Activated effector memory CD4-positive, alpha-beta T cell treated with anti-CD3 and anti-CD28 coated beads, Interleukin-2, amount 50 U/mL, for 16 hours (primary cell): ENCODE data around the gene STYXL1.
"Not testable (repeated sequence)": the region's sequence is repeated elsewhere in the genome, so short reads cannot be mapped to it uniquely, and the experiment has no call there.

Source experiments
- DNase-seq: peaks from one replicate; pipeline ENCODE4 v3.0.0-alpha.2; 2020

Gene STYXL1

GRCh38 chr7:76023002-76023401 lies 24.8 kb downstream of the STYXL1 start:
- no peak for DNase-seq

GRCh38 chr7:76022026-76022780 lies 25.6 kb downstream of the STYXL1 start:
- DNase-seq, result no peak

DNA sequence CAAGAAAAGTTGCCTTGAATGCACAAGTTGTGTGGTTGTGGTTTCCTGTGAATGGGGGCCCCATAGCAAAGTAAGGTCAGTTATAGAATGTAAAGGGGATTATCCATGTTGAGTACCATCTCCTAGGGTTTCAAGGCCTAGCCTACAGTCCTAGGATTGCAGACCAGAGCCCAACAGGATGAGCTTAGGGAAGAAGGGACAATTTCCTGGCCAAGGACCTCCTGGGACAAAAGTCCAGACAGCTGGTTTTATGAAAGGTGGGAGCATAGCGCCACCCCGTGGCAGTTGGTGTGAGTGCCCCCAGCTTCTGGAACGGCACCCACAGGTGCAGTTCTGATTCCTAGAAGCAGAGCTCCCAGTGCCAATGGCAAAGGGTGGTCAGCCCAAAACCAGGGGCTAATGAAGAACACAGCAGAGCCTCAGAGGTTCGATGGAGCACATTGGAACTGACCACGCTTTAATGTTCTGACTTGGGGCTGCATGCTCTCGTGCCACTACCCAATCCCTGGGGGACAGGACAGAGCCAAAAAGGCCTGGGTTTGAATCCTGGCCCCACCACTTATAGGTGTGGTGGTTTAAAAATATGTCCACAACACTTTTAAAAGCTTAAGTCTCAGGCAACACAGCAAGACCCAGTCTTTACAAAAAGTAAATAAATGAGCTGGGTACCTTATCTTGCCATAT lies 27.6 kb downstream of the STYXL1 start:
- peak; percentile 88 for DNase-seq

- DNase-seq, result not testable (repeated sequence)
These were observed 29.3 kb downstream of the STYXL1 start for GRCh38 chr7:76018520-76018919.

DNA sequence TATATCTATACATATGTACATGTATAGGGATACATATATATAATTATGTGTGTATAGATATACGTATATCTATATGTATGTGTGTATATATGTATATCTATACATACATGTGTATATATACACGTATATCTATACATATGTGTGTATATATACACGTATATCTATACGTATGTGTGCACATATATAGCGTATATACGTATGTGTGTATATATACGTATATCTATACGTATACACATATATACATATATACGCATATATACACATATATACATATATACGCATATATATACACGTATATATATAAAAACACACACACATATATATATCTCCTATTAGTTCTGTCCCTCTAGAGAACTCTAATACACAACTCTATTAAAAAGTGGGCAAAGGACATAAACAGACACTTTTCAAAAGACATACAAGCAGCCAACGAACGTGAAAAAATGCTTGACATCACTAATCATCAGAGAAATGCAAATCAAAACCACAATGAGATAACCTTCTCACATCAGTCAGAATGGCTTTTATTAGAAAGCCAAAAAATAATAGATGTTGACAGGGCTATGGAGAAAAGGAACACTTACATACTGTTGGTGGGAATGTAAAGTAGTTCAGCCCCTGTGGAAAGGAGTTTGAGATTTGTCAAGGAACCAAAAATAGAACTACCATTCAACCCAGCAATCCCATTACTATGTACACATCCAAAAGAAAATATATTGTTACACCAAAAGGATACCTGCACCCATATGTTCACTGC lies 31.4 kb downstream of the STYXL1 start:
- no peak for DNase-seq

DNA sequence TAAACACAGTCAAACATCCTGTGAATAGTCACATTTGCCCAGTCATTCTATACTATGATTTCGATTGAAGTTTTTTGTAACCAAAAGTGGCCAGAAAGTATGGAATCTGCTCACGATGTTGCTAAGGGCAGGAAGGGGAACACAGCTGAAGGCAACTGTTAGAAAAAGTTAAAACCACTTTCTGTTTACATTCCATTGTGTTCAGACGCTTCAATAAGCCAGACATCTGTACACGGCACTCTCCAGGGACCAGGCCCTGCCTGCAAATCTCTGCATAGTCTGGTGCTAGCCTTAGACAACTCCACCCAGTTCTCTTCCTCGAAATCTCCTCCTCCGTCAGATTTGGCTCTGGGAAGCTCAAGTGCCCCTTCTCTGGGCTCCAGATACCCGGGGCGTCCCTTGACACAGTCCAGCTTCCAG lies 36.3 kb downstream of the STYXL1 start:
- DNase-seq, result no peak

DNA sequence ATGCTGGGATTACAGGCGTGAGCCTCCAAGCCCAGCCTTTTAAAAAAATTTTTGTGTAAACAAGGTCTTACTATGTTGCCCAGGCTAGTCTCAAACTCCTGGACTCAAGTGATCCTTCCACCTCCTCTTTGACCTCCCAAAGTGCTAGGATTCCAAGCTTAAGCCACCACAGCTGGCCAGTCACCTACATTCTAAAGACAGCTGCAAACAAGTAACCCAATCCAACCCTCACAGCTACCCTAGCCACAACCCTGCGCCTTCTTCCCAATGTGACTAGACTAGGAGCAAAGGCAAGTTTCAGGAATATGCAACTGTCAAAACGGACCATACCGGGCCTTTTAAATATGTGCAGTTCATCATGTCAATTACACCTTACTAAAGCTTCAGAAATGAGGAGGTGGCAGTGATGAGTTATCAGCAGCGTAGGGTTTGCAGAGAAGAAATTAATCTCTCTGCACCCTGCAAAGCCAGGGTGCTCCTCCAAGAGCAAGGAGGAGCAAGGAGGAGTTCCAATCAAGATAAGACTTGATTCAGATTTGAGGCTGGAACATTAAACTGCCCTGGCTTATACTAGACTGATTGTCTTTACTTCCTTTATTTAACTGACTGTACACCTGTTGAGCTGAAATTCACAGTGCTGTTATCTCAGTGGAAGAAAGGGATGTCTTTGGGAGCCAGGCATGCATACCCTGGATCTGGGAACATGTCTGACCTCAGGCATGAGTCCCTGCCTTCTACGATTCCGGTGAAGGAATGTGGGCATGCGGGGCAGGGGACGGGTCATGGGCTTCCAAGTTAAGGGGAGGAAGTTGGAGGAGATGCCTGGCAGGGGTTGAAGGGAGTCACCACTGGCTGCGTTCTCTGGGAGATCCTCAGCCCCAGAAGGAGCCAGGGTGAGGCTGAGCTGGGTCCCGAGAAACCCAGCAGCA lies 37.9 kb downstream of the STYXL1 start:
- DNase-seq, result no peak

- no peak for DNase-seq
These were observed 39.6 kb downstream of the STYXL1 start for GRCh38 chr7:76008156-76008687.

- not testable (repeated sequence) for DNase-seq
These were observed 42.8 kb downstream of the STYXL1 start for GRCh38 chr7:76005004-76005403.

GRCh38 chr7:76003351-76003750 lies 44.4 kb downstream of the STYXL1 start:
- no peak for DNase-seq

- DNase-seq, result no peak
These were observed 45.0 kb downstream of the STYXL1 start for GRCh38 chr7:76002822-76003221.

- no peak for DNase-seq
These were observed 45.7 kb downstream of the STYXL1 start for GRCh38 chr7:76002139-76002538.

GRCh38 chr7:76000566-76000965 lies 47.2 kb downstream of the STYXL1 start:
- DNase-seq, result no peak

DNA sequence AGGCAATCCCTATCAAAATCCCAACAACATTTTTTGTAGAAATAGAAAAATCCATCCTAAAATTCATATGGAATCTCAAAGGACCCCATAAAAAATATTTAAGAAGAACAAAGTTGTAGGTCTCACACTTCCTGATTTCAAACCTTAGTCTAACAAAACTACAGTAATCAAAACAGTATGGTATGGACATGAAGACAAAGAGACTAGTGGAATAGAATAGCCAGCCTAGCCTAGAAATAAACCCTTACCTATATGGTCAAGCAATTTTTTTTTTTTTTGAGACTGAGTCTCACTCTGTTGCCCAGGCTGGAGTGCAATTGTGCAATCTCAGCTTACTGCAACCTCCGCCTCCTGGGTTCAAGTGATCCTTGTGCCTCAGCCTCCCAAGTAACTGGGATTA lies 49.8 kb downstream of the STYXL1 start:
- DNase-seq, result no peak

GRCh38 chr7:75996476-75996875 lies 51.3 kb downstream of the STYXL1 start:
- DNase-seq, result no peak

DNA sequence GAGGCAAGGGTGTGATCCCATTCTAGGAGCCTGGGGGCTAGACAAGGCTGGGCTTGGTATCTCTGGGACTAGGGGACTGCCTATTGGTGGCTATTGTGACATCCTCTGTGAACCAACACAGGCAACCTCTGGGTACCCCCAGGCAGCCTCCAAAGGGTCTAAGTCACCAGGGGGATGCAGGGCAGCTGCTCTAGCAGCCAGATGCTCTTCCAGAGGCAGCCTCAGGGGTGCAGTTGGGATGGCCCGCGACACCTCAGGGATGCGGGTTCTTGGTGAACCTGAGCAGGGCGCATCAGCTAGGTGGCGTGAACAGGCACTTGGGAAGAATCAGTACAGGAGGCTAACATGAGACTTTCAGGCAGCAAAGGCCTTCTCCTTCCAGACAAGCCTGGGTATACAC lies 51.8 kb downstream of the STYXL1 start:
- no peak for DNase-seq

DNA sequence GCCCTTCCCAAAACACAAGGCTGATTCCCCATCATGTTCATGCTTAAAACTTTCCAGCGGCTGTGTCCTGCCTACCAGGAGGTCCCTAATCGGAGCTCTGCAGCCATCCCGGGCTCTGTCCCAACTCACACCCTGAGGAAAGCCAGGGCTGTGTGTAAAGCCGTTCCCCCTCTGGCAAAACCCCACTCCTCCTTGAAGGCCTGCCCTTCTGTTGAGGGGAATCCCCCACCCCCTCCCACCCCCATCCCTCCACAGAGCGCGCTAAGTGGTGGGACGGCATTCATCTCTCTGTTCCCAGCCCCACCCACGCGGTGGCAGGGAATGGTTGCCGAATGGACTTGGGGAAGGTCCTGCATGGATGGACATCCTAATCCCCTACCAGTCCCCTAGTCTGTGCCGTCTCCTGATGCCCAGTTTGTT lies 52.7 kb downstream of the STYXL1 start:
- DNase-seq, result peak; percentile 58

DNA sequence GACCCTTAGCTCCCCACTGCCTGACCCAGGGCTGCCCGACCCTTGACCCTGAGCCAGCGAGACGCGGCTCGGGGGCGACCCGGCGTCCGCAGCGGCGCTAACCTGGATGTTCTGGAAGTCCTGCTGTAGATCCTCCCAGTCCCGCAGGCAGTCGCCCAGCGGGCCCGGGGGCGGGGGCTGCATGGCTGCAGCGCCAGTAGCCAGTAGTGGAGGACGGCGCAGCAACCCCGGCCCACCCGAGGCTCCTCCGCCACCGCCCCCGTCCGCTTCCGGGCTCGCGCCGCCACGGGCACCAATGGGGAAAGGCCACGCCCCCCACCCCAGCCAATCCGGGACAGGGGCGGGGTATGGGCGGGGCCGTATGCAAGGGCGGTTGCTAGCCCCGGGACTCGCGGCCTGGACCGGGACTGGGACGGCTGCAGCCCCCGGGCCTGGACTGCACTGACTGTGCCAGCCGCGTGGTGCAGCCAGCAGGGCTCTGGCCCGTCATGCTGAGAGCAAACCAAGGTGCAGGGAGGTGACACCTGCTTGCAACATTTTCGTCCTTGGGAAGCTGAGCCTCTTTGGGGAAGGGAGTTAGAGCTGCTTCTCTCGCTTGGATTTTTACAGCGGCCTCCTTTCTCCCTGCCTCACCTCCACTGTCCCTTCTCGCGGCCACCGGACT lies 53.3 kb downstream of the STYXL1 start, which contains the start of gene TMEM120A:
TMEM120A (minus strand) TSS at position 208 of the 664 bp plus-strand sequence; CDS start at position 183, 25 bp downstream.
- DNase-seq, result peak; percentile 97

GRCh38 chr7:75993689-75994387 lies 54.0 kb downstream of the STYXL1 start:
- DNase-seq, result no peak

DNA sequence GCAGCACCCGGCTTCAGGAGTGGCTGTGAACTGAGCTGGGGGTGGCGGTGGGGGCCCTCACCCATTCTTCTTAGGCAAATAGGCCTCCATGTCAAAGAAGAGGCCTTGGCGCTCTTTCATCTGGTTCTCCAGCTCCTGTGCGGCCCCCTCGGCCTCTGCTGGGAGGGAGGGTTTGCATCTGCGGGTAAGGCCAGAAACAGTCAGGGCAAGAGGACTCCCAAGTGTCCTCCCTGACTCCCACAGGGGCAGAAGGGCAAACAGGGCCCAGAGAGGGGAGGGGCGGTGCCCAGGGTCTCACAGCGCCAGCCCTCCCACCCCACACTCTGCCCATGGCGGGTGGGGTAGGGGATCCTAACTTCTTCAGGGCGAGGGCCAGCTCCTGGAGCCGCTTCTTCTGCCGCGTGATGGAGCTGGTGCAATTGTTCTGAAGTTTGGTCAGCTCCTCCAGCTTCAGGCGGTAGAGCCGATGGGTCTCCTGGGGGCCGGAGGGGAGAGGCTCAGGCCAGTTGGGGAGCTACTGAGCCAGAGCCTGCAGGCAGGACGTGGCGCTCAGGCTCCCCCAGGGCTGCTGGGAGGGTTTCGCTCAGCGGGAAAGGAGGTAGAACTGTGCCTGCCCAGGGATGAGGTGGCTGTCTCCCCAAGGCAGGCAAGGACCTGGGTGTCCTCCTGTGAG lies 55.6 kb downstream of the STYXL1 start:
- no peak for DNase-seq
